H1 (cell line): ENCODE measurements around the gene GATAD2B. TPM values are rescaled to one million over a fixed set of nuclear protein-coding genes. Genes with fewer than 3 reads are reported as not detected.

ENCODE experiments used
- CTCF ChIA-PET: fragments of 300-600 bp; sonication (Branson Sonifier 250); formaldehyde crosslinking; loops from one replicate; lab custom pipeline; 2021; ENCODE audit not compliant: partially characterized antibody; lab: Charles Lee
- POLR2A ChIA-PET: fragments of 300-600 bp; sonication (Branson Sonifier 250); formaldehyde crosslinking; loops from one replicate; lab custom pipeline; 2021; ENCODE audit warnings: inconsistent platforms; ENCODE audit not compliant: partially characterized antibody; lab: Charles Lee
- DNase-seq, 2 experiments: peaks; one replicate each; pipeline versions ENCODE4 v3.0.0 to v3.0.0-alpha.2; 2010 to 2022; ENCODE audit warnings: low spot score in 2 of 2, low read depth in 1 of 2, mixed read lengths in 1 of 2
- FAIRE-seq: peaks from 2 replicates; lab custom pipeline; 2011; peaks lifted over from hg19 to GRCh38; lab: Jason Lieb, UNC
- H2AFZ ChIP-seq: 2 replicates; pipeline ENCODE4 v1.8.1; 2012; ENCODE audit warnings: low read length, inconsistent platforms
- H2AK5ac ChIP-seq: 2 replicates; pipeline ENCODE4 v1.6.1; 2013; ENCODE audit warnings: low read depth, low read length
- H2BK120ac ChIP-seq: replicated peaks from 2 replicates; pipeline ENCODE3; 2013; ENCODE audit warnings: low read depth, low read length, inconsistent platforms
- H2BK12ac ChIP-seq: 2 replicates; pipeline ENCODE4 v1.6.1; 2013; ENCODE audit warnings: low read depth, low read length
- H2BK15ac ChIP-seq: 2 replicates; pipeline ENCODE4 v1.6.1; 2013; ENCODE audit warnings: low read length
- H2BK20ac ChIP-seq: 2 replicates; pipeline ENCODE4 v1.6.1; 2013; ENCODE audit warnings: low read length
- H2BK5ac ChIP-seq: 2 replicates; pipeline ENCODE4 v1.6.1; 2013; ENCODE audit warnings: low read depth, low read length
- H3K14ac ChIP-seq: 2 replicates; pipeline ENCODE4 v1.6.1; 2013; ENCODE audit warnings: inconsistent platforms; ENCODE audit not compliant: insufficient read length
- H3K18ac ChIP-seq: 2 replicates; pipeline ENCODE4 v1.6.1; 2013; ENCODE audit warnings: low read length; ENCODE audit errors: extremely low read depth
- H3K23ac ChIP-seq: 2 replicates; pipeline ENCODE4 v1.6.1; 2013; ENCODE audit warnings: inconsistent platforms; ENCODE audit not compliant: insufficient read length
- H3K23me2 ChIP-seq: 2 replicates; pipeline ENCODE4 v1.6.1; 2013; ENCODE audit warnings: low read depth, low read length
- H3K27ac ChIP-seq: 2 replicates; pipeline ENCODE4 v1.6.1; 2011; ENCODE audit warnings: low read depth, low read length, inconsistent platforms
- H3K27me3 ChIP-seq, 4 experiments: replicated peaks in 1 of 4; 1 replicate in 1 of 4; 2 replicates in 3 of 4; pipeline versions ENCODE4 v1.6.1 to v1.8.1; 2011 to 2013; ENCODE audit warnings: low read length in 3 of 4, mild to moderate bottlenecking in 3 of 4, inconsistent platforms in 2 of 4, mixed read lengths in 2 of 4, moderate library complexity in 1 of 4; ENCODE audit not compliant: control insufficient read depth in 3 of 4, insufficient read depth in 3 of 4; ENCODE audit errors: extremely low read depth in 1 of 4
- H3K36me3 ChIP-seq, 4 experiments: 2 replicates each; pipeline versions ENCODE4 v1.6.1 to v1.8.1; 2011 to 2013; ENCODE audit warnings: mild to moderate bottlenecking in 4 of 4, low read length in 3 of 4, moderate library complexity in 2 of 4, control low read depth in 1 of 4, inconsistent platforms in 1 of 4; ENCODE audit not compliant: insufficient read depth in 4 of 4, control insufficient read depth in 2 of 4
- H3K4ac ChIP-seq: replicated peaks from 2 replicates; pipeline ENCODE3; 2013; ENCODE audit warnings: low read length, low read depth, mixed read lengths, inconsistent platforms; ENCODE audit not compliant: insufficient read length
- H3K4me1 ChIP-seq, 4 experiments: replicated peaks in 1 of 4; 1 replicate in 1 of 4; 2 replicates in 3 of 4; pipeline versions ENCODE4 v1.6.1 to v1.8.1; 2011 to 2013; ENCODE audit warnings: low read length in 3 of 4, inconsistent platforms in 2 of 4, mixed read lengths in 1 of 4; ENCODE audit not compliant: insufficient read depth in 4 of 4, control insufficient read depth in 3 of 4
- H3K4me2 ChIP-seq, 2 experiments: 2 replicates each; pipeline versions ENCODE4 v1.6.1 to v1.8.1; 2011 to 2013; ENCODE audit warnings: low read depth in 2 of 2, low read length in 2 of 2, control low read depth in 1 of 2, inconsistent platforms in 1 of 2, mild to moderate bottlenecking in 1 of 2; ENCODE audit not compliant: insufficient read depth in 1 of 2
- H3K4me3 ChIP-seq, 4 experiments: fragments of 200-600, 300-600 bp in 1 of 4; sonication (generic), shearing (Covaris generic), sonication (Bioruptor Twin) in 1 of 4; 2 replicates each; pipeline versions ENCODE4 v1.5.1 to v1.8.1; 2011 to 2016; ENCODE audit warnings: low read length in 4 of 4, low read depth in 3 of 4, control low read depth in 2 of 4, inconsistent platforms in 2 of 4, mild to moderate bottlenecking in 2 of 4, mixed read lengths in 1 of 4, moderate library complexity in 1 of 4; ENCODE audit not compliant: insufficient read depth in 2 of 4; ENCODE audit errors: extremely low read depth in 1 of 4
- H3K56ac ChIP-seq: replicated peaks from 2 replicates; pipeline ENCODE3; 2013; ENCODE audit warnings: low read depth, mild to moderate bottlenecking, mixed read lengths, low read length, inconsistent platforms; ENCODE audit not compliant: insufficient read length
- H3K79me1 ChIP-seq: 2 replicates; pipeline ENCODE4 v1.6.1; 2013; ENCODE audit warnings: low read depth, low read length, control low read depth
- H3K79me2 ChIP-seq, 2 experiments: 2 replicates each; pipeline versions ENCODE4 v1.6.1 to v1.8.1; 2012 to 2013; ENCODE audit warnings: low read length in 2 of 2, mild to moderate bottlenecking in 2 of 2, inconsistent platforms in 1 of 2; ENCODE audit not compliant: insufficient read depth in 2 of 2, control insufficient read depth in 1 of 2
- H3K9ac ChIP-seq, 4 experiments: replicated peaks in 1 of 4; 1 replicate in 1 of 4; 2 replicates in 3 of 4; pipeline versions ENCODE4 v1.6.1 to v1.8.1; 2011 to 2013; ENCODE audit warnings: low read depth in 3 of 4, low read length in 3 of 4, control low read depth in 2 of 4, mild to moderate bottlenecking in 2 of 4, moderate library complexity in 2 of 4, inconsistent platforms in 1 of 4; ENCODE audit errors: extremely low read depth in 1 of 4
- H3K9me3 ChIP-seq, 2 experiments: 2 replicates each; pipeline versions ENCODE4 v1.6.1 to v1.8.1; 2012 to 2013; ENCODE audit warnings: mild to moderate bottlenecking in 2 of 2, moderate library complexity in 2 of 2, control low read depth in 1 of 2, inconsistent platforms in 1 of 2, low read depth in 1 of 2, low read length in 1 of 2, mixed read lengths in 1 of 2; ENCODE audit not compliant: insufficient read depth in 2 of 2
- H4K20me1 ChIP-seq, 2 experiments: replicated peaks in 1 of 2; 2 replicates each; pipeline versions ENCODE3 to v1.8.1; 2011 to 2013; ENCODE audit warnings: inconsistent platforms in 2 of 2, low read length in 2 of 2, mild to moderate bottlenecking in 1 of 2; ENCODE audit not compliant: insufficient read depth in 2 of 2, control insufficient read depth in 1 of 2
- H4K5ac ChIP-seq: 2 replicates; pipeline ENCODE4 v1.6.1; 2013; ENCODE audit warnings: low read length, low read depth, mixed read lengths, inconsistent platforms; ENCODE audit not compliant: insufficient read length
- H4K8ac ChIP-seq: 2 replicates; pipeline ENCODE4 v1.8.0; 2013; ENCODE audit warnings: mild to moderate bottlenecking, moderate library complexity, low read length, inconsistent platforms; ENCODE audit not compliant: insufficient read depth; ENCODE audit errors: extremely low read depth
- H4K91ac ChIP-seq: replicated peaks from 2 replicates; pipeline ENCODE3; 2013; ENCODE audit warnings: low read length, mixed read lengths, inconsistent platforms; ENCODE audit not compliant: insufficient read length
- ASH2L ChIP-seq: fragments of 200-600, 300-600 bp; sonication (generic); IDR thresholded peaks from one replicate; pipeline ENCODE4 v1.7.1; 2017; ENCODE audit warnings: low read length
- BCL11A ChIP-seq, 2 experiments: IDR thresholded peaks; one replicate each; pipeline ENCODE4 v1.6.1; 2011; ENCODE audit warnings: low read depth in 2 of 2, low read length in 2 of 2, mild to moderate bottlenecking in 2 of 2
- BRCA1 ChIP-seq: IDR thresholded peaks from 2 replicates; pipeline ENCODE4 v1.6.1; 2012; ENCODE audit warnings: low read depth, low read length, improper control_type of control experiment
- CEBPB ChIP-seq: IDR thresholded peaks from 2 replicates; pipeline ENCODE4 v1.6.1; 2012; ENCODE audit warnings: low read depth, low read length
- EGR1 ChIP-seq: IDR thresholded peaks from 2 replicates; pipeline ENCODE4 v1.6.1; 2011; ENCODE audit warnings: low read depth, low read length, borderline replicate concordance
- GABPA ChIP-seq: IDR thresholded peaks from 2 replicates; pipeline ENCODE4 v1.6.1; 2011; ENCODE audit warnings: mild to moderate bottlenecking, low read length, moderate library complexity, borderline replicate concordance; ENCODE audit not compliant: insufficient read depth
- KDM1A ChIP-seq: fragments of 200-600, 300-600 bp; sonication (generic); IDR thresholded peaks from 2 replicates; pipeline ENCODE4 v1.7.1; 2016; ENCODE audit warnings: mild to moderate bottlenecking, low read length, borderline replicate concordance
- POLR2A ChIP-seq, 2 experiments: IDR thresholded peaks; 1 replicate in 1 of 2; 2 replicates in 1 of 2; pipeline ENCODE4 v1.6.1; 2011; ENCODE audit warnings: low read depth in 2 of 2, low read length in 2 of 2, mild to moderate bottlenecking in 2 of 2; ENCODE audit errors: control extremely low read depth in 1 of 2
- POU5F1 ChIP-seq: IDR thresholded peaks from 2 replicates; pipeline ENCODE4 v1.6.1; 2011; ENCODE audit warnings: low read depth, mild to moderate bottlenecking, low read length, moderate library complexity
- RFX5 ChIP-seq: IDR thresholded peaks from 2 replicates; pipeline ENCODE4 v1.6.1; 2011; ENCODE audit warnings: low read depth, low read length, improper control_type of control experiment, borderline replicate concordance
- SIN3A ChIP-seq, 2 experiments: IDR thresholded peaks in 1 of 2; conservative IDR thresholded peaks in 1 of 2; 2 replicates each; pipeline ENCODE4 v1.6.1; 2011 to 2012; ENCODE audit warnings: low read length in 2 of 2, improper control_type of control experiment in 1 of 2, low read depth in 1 of 2, mild to moderate bottlenecking in 1 of 2
- TEAD4 ChIP-seq: IDR thresholded peaks from 2 replicates; pipeline ENCODE4 v1.6.1; 2012; ENCODE audit warnings: low read depth, low read length, inconsistent platforms, mixed read lengths
- WGBS, 2 experiments: shearing (Covaris generic) in 1 of 2; methylation state at CpG; one replicate each; pipeline versions ENCODE4 v1.1.6 to v1.1.7; 2013 to 2015; ENCODE audit warnings: low lambda C conversion rate in 2 of 2, mixed read lengths in 2 of 2, inconsistent platforms in 1 of 2, low coverage in 1 of 2, missing lambda C conversion rate in 1 of 2; ENCODE audit not compliant: insufficient replicate concordance in 2 of 2, insufficient coverage in 1 of 2, insufficient read length in 1 of 2; ENCODE audit errors: extremely low coverage in 1 of 2, missing lambda C conversion rate in 1 of 2; 5-methylcytosine and 5-hydroxymethylcytosine counted together
- polyA plus RNA-seq, 7 experiments: library from polyadenylated mRNA; depleted of rRNA in 3 of 7; stranded (reverse) in 5 of 7; unstranded in 2 of 7; fragments of >200 nt in 5 of 7; fragments of 200-250 nt in 2 of 7; gene quantifications; 1 replicate in 5 of 7; 2 replicates in 1 of 7; 4 replicates in 1 of 7; pipeline versions ENCODE4 v1.2.1 to v1.2.3, GENCODE V29; 2011 to 2013; ENCODE audit warnings: missing spikeins in 2 of 7, mixed read lengths in 2 of 7
- total RNA-seq: library from RNA; stranded (reverse); fragmentation: NEBNext Ultra II Directional; extraction: Animal tissue kit (Norgen Biotek cat#: 25700); gene quantifications from 2 replicates; pipeline ENCODE4 v1.2.1, GENCODE V29; 2021

GATAD2B gene
- total and polyA plus RNA-seq, 2 of the 8 experiments (the other 6 are each of a cell fraction or from before 2014, with no cell fraction given): 8.4 to 39.1 TPM

- Histone ChIP-seq H2BK20ac (no peak overlapping the region), H2BK120ac (no peak overlapping the region), H4K91ac (no peak overlapping the region), H2BK15ac (no peak overlapping the region), H3K23ac (no peak overlapping the region), H3K79me2 (no peaks in the 10 kb centered on the region), H3K9ac (no peak overlapping the region), H2AK5ac (no peak overlapping the region), H3K14ac (no peak overlapping the region), H3K79me1 (no peaks in the 10 kb centered on the region; the same call in 1 of the 2 replicates), H3K18ac (no peak overlapping the region), H3K27me3 (no peaks in the 10 kb centered on the region), H3K4me3 (no peak overlapping the region), H2BK5ac (no peak overlapping the region), H4K8ac (no peak overlapping the region), H3K56ac (no peak overlapping the region), H4K5ac (no peak overlapping the region), H2BK12ac (no peak overlapping the region), H3K4me1 (no peaks in the 10 kb centered on the region), H3K4me2 (no peak overlapping the region), H3K9me3 (no peaks in the 10 kb centered on the region), H3K36me3 (peaks cover 12 to 63% (median 49%) of the 10 kb centered on the region in 4 experiments), H3K23me2 (no peaks in the 10 kb centered on the region), H4K20me1 (peaks cover 0 to 13% of the 10 kb centered on the region in 2 experiments), H3K27ac (no peak overlapping the region), H2AFZ (no peak overlapping the region), H3K4ac (no peak overlapping the region)
- TF ChIP-seq ASH2L (no peak), TEAD4 (no peak), RFX5 (no peak), KDM1A (no peak), CEBPB (no peak), EGR1 (no peak), BRCA1 (no peak), GABPA (no peak), BCL11A (IDR thresholded peaks at IDR 0.05; ENCODE audit: low read depth in 2 of 2, low read length in 2 of 2) (no peak), POU5F1 (no peak), POLR2A (IDR thresholded peaks at IDR 0.05; ENCODE audit: control extremely low read depth in 1 of 2, low read depth in 2 of 2, low read length in 2 of 2) (no peak), SIN3A (conservative IDR thresholded peaks at IDR 0.05 in 1 of 2, IDR thresholded peaks at IDR 0.05 in 1 of 2; ENCODE audit: low read depth in 1 of 2, low read length in 2 of 2) (no peak)
- WGBS, 2 experiments: 89% methylated on average over 9 of the region's 9 CpGs; no CpG with 5 or more reads in 1 of the 2 experiments
- ChIA-PET CTCF (interaction anchor here (0.8 to 1.8 kb wide), 3 partner anchors 9 to 12 kb away, joined by 4 to 5 read pairs (median 5); partner anchors contain the start of genes DENND4B and GATAD2B), POLR2A (interaction anchor here (1.0 to 3.7 kb wide), 5 partner anchors 9 to 56 kb away, joined by 3 to 24 read pairs (median 6); partner anchors contain the start of genes DENND4B, GATAD2B and RPS27)
- DNase-seq (no peak), FAIRE-seq (no peak)
Measured at GRCh38 chr1:153934746-153935145, 12.0 kb upstream of the GATAD2B start.
